Measurements from ENCODE around the gene VILL.

- TF ChIP-seq POLR2AphosphoS5 (IDR thresholded peaks at IDR 0.05) (no peak), TAF1 (IDR thresholded peaks at IDR 0.05; ENCODE audit: low read depth) (no peak), EZH2 (IDR thresholded peaks at IDR 0.05; ENCODE audit: borderline replicate concordance, insufficient read depth, low read length, poor library complexity, severe bottlenecking) (no peak), MXI1 (conservative IDR thresholded peaks at IDR 0.05; ENCODE audit: poor library complexity, severe bottlenecking) (no peak), EP300 (conservative IDR thresholded peaks at IDR 0.05; ENCODE audit: poor library complexity, severe bottlenecking) (no peak), CTCF (IDR thresholded peaks at IDR 0.05; ENCODE audit: poor library complexity, severe bottlenecking) (no peak), REST (IDR thresholded peaks at IDR 0.05; ENCODE audit: borderline replicate concordance) (no peak), SMC3 (conservative IDR thresholded peaks at IDR 0.05; ENCODE audit: poor library complexity) (no peak)
Observed at GRCh38 chr3:38040401-38040800, 49.8 kb downstream of the VILL start.
